ENCODE data around the gene RAB21. TPM values are rescaled to one million over a fixed set of nuclear protein-coding genes. Genes with fewer than 3 reads are reported as not detected.

The RAB21 gene
- total RNA-seq, 1 experiment from 2014 or later: 115 TPM

GRCh38 chr12:71718611-71719010, 36.1 kb upstream of the RAB21 start:
- Mint-ChIP-seq H3K27ac (ENCODE audit: unreplicated experiment) (no peak overlapping the region), H3K4me1 (ENCODE audit: low read depth, unreplicated experiment) (peaks cover 10% of the 10 kb centered on the region), H3K27me3 (ENCODE audit: unreplicated experiment) (no peaks in the 10 kb centered on the region), H3K4me3 (ENCODE audit: low read depth, unreplicated experiment) (no peak overlapping the region), H3K36me3 (ENCODE audit: insufficient read depth, unreplicated experiment) (no peaks in the 10 kb centered on the region), H3K9me3 (ENCODE audit: low read depth, unreplicated experiment) (no peaks in the 10 kb centered on the region)
- no TSS peak for BruUV-seq (replicated peaks)
- CTCF ChIA-PET: interaction anchor here (0.6 to 1.5 kb wide), 2 partner anchors 9 to 91 kb away, joined by 3 to 5 read pairs; no protein-coding TSS in a partner anchor
- TF ChIP-seq, protein P1, sequence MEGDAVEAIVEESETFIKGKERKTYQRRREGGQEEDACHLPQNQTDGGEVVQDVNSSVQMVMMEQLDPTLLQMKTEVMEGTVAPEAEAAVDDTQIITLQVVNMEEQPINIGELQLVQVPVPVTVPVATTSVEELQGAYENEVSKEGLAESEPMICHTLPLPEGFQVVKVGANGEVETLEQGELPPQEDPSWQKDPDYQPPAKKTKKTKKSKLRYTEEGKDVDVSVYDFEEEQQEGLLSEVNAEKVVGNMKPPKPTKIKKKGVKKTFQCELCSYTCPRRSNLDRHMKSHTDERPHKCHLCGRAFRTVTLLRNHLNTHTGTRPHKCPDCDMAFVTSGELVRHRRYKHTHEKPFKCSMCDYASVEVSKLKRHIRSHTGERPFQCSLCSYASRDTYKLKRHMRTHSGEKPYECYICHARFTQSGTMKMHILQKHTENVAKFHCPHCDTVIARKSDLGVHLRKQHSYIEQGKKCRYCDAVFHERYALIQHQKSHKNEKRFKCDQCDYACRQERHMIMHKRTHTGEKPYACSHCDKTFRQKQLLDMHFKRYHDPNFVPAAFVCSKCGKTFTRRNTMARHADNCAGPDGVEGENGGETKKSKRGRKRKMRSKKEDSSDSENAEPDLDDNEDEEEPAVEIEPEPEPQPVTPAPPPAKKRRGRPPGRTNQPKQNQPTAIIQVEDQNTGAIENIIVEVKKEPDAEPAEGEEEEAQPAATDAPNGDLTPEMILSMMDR (IDR thresholded peaks at IDR 0.05; ENCODE audit: unreplicated experiment): no peak
- no peak for DNase-seq
- intact Hi-C loops (cut with micrococcal nuclease; ENCODE audit: unreplicated experiment): no loop called here

DNA sequence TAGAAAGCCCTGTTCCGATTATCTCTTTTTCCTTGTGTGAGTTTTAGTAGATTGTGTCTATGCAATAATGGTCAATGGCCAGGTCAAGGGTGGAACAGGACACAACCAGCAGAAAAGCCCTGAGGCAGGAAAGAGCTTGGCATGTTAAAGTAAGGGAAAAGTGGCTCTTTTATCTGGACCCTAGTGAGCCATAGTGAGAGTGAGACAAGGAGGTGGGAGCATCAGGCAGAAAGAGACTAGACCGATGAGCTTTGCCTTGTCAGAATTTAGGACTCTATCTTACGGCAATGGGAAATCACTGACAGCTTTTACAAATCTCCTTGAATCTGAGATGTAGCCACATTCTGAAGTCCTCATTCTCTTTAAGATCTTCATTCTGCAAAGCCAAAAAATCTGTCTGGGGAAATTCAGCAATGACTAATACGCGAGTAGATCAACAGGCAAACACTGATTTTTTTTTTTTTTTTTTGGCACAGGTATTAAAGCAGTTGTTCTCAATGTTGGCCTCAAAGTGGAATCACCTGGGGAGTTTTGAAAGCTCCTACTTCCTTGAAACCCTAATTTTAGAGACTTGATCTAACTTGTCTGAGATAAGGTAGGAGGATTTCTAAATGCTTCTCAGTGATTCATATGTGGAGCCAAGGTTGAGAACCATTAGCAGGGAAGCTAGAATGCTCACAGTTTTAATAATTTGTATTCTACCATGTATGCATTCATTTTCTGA, 34.9 kb upstream of the RAB21 start:
- Mint-ChIP-seq H3K27me3 (ENCODE audit: unreplicated experiment) (no peaks in the 10 kb centered on the region), H3K36me3 (ENCODE audit: insufficient read depth, unreplicated experiment) (no peaks in the 10 kb centered on the region), H3K27ac (ENCODE audit: unreplicated experiment) (no peak overlapping the region), H3K9me3 (ENCODE audit: low read depth, unreplicated experiment) (no peaks in the 10 kb centered on the region), H3K4me1 (ENCODE audit: low read depth, unreplicated experiment) (peaks cover 10% of the 10 kb centered on the region), H3K4me3 (ENCODE audit: low read depth, unreplicated experiment) (no peak overlapping the region)
- TF ChIP-seq, protein P1 (IDR thresholded peaks at IDR 0.05; ENCODE audit: unreplicated experiment): no peak
- intact Hi-C loops (cut with micrococcal nuclease; ENCODE audit: unreplicated experiment): no loop called here
- DNase-seq: no peak
- no TSS peak for BruUV-seq (replicated peaks)
- CTCF ChIA-PET: interaction anchor here (0.7 to 1.5 kb wide), 5 partner anchors 10 to 55 kb away, joined by 3 to 5 read pairs (median 5); partner anchors contain the start of gene TMEM19

- BruUV-seq (replicated peaks): no TSS peak
- no peak overlapping the region for H3K27ac Mint-ChIP-seq (ENCODE audit: unreplicated experiment)
- intact Hi-C loops (cut with micrococcal nuclease; ENCODE audit: unreplicated experiment): no loop called here
- CTCF ChIA-PET: interaction anchor here (0.7 kb wide), 1 partner anchor 14 kb away, joined by 4 read pairs; no protein-coding TSS in a partner anchor
- peaks cover 10% of the 10 kb centered on the region for H3K4me1 Mint-ChIP-seq (ENCODE audit: low read depth, unreplicated experiment)
- H3K36me3 Mint-ChIP-seq (ENCODE audit: insufficient read depth, unreplicated experiment): no peaks in the 10 kb centered on the region
- no peak for DNase-seq
- H3K4me3 Mint-ChIP-seq (ENCODE audit: low read depth, unreplicated experiment): no peak overlapping the region
- TF ChIP-seq, protein P1 (IDR thresholded peaks at IDR 0.05; ENCODE audit: unreplicated experiment): no peak
- no peaks in the 10 kb centered on the region for H3K27me3 Mint-ChIP-seq (ENCODE audit: unreplicated experiment)
- peaks cover 2% of the 10 kb centered on the region for H3K9me3 Mint-ChIP-seq (ENCODE audit: low read depth, unreplicated experiment)
Measured at GRCh38 chr12:71721783-71722505, 32.7 kb upstream of the RAB21 start.

- Mint-ChIP-seq H3K4me3 (ENCODE audit: low read depth, unreplicated experiment) (no peak overlapping the region), H3K9me3 (ENCODE audit: low read depth, unreplicated experiment) (peaks cover 2% of the 10 kb centered on the region), H3K27ac (ENCODE audit: unreplicated experiment) (no peak overlapping the region), H3K4me1 (ENCODE audit: low read depth, unreplicated experiment) (peaks cover under 1% of the 10 kb centered on the region), H3K36me3 (ENCODE audit: insufficient read depth, unreplicated experiment) (no peaks in the 10 kb centered on the region), H3K27me3 (ENCODE audit: unreplicated experiment) (no peaks in the 10 kb centered on the region)
- TF ChIP-seq, protein P1 (IDR thresholded peaks at IDR 0.05; ENCODE audit: unreplicated experiment): no peak
- intact Hi-C loops (cut with micrococcal nuclease; ENCODE audit: unreplicated experiment): no loop called here
- CTCF ChIA-PET: no interaction called here
- DNase-seq: no peak
- no TSS peak for BruUV-seq (replicated peaks)
Measured at GRCh38 chr12:71725011-71725410, 29.7 kb upstream of the RAB21 start.

All from Calu3 (cell line).